ENCODE data around the gene GYG1.

GRCh38 chr3:149010504-149010951, 19.2 kb downstream of the GYG1 start:
- TF ChIP-seq CTCF (IDR thresholded peaks at IDR 0.05; ENCODE audit: low read length): no peak
- no peak for TF ChIP-seq EZH2 (optimal IDR thresholded peaks at IDR 0.05; ENCODE audit: low read depth, low read length)
- TF ChIP-seq EZH2phosphoT487 (IDR thresholded peaks at IDR 0.05; ENCODE audit: low read length): no peak
